ENCODE data around the gene P3H1.

The P3H1 gene

GRCh38 chr1:42747125-42747524 is 19.7 kb downstream of the P3H1 start:
- in situ Hi-C loops (cut with MboI; ENCODE audit: low sequenced_read_pairs) = loop anchor here (10.0 to 25.0 kb wide), 2 partner anchors 402 to 585 kb away; partner anchors contain the start of genes GUCA2A and GUCA2B

- in situ Hi-C loops (cut with MboI; ENCODE audit: low sequenced_read_pairs) = loop anchor here (10.0 to 25.0 kb wide), 2 partner anchors 402 to 584 kb away; partner anchors contain the start of genes GUCA2A and GUCA2B
Measured at GRCh38 chr1:42746436-42747105, 20.3 kb downstream of the P3H1 start.

GRCh38 chr1:42745851-42746250 is 21.0 kb downstream of the P3H1 start:
- in situ Hi-C loops (cut with MboI; ENCODE audit: low sequenced_read_pairs) = loop anchor here (10.0 to 25.0 kb wide), 2 partner anchors 401 to 584 kb away; partner anchors contain the start of genes GUCA2A and GUCA2B

GRCh38 chr1:42744148-42744413 is 22.7 kb downstream of the P3H1 start:
- in situ Hi-C loops (cut with MboI; ENCODE audit: low sequenced_read_pairs) = loop anchor here (10.0 to 25.0 kb wide), 2 partner anchors 399 to 582 kb away; partner anchors contain the start of genes GUCA2A and GUCA2B

GRCh38 chr1:42743317-42744147 is 23.3 kb downstream of the P3H1 start:
- in situ Hi-C loops (cut with MboI; ENCODE audit: low sequenced_read_pairs) = loop anchor here (10.0 to 25.0 kb wide), 2 partner anchors 399 to 581 kb away; partner anchors contain the start of genes GUCA2A and GUCA2B

GRCh38 chr1:42742617-42743316 is 24.1 kb downstream of the P3H1 start:
- in situ Hi-C loops (cut with MboI; ENCODE audit: low sequenced_read_pairs) = loop anchor here (10.0 to 25.0 kb wide), 2 partner anchors 398 to 580 kb away; partner anchors contain the start of genes GUCA2A and GUCA2B

GRCh38 chr1:42742141-42742540 is 24.7 kb downstream of the P3H1 start:
- in situ Hi-C loops (cut with MboI; ENCODE audit: low sequenced_read_pairs) = loop anchor here (10.0 to 25.0 kb wide), 2 partner anchors 397 to 580 kb away; partner anchors contain the start of genes GUCA2A and GUCA2B

GRCh38 chr1:42741706-42742105 is 25.1 kb downstream of the P3H1 start:
- in situ Hi-C loops (cut with MboI; ENCODE audit: low sequenced_read_pairs) = loop anchor here (10.0 to 25.0 kb wide), 2 partner anchors 397 to 579 kb away; partner anchors contain the start of genes GUCA2A and GUCA2B

GRCh38 chr1:42740851-42741580 is 25.8 kb downstream of the P3H1 start:
- in situ Hi-C loops (cut with MboI; ENCODE audit: low sequenced_read_pairs) = loop anchor here (10.0 to 25.0 kb wide), 2 partner anchors 396 to 579 kb away; partner anchors contain the start of genes GUCA2A and GUCA2B

- in situ Hi-C loops (cut with MboI; ENCODE audit: low sequenced_read_pairs) = loop anchor here (10.0 to 25.0 kb wide), 3 partner anchors 225 to 578 kb away; partner anchors contain the start of genes GUCA2A and GUCA2B
Measured at GRCh38 chr1:42739753-42740700, 26.8 kb downstream of the P3H1 start, which contains the start of gene CLDN19. TSS of gene CLDN19 (minus strand) at chr1:42740236. CDS start at chr1:42740063, 173 bp downstream.

GRCh38 chr1:42738678-42739226 is 28.1 kb downstream of the P3H1 start:
- in situ Hi-C loops (cut with MboI; ENCODE audit: low sequenced_read_pairs) = loop anchor here (10.0 to 25.0 kb wide), 2 partner anchors 224 to 576 kb away; partner anchors contain the start of genes GUCA2A and GUCA2B

GRCh38 chr1:42737986-42738677 is 28.7 kb downstream of the P3H1 start:
- in situ Hi-C loops (cut with MboI; ENCODE audit: low sequenced_read_pairs) = loop anchor here (10.0 to 25.0 kb wide), 2 partner anchors 223 to 576 kb away; partner anchors contain the start of genes GUCA2A and GUCA2B

GRCh38 chr1:42737257-42737656 is 29.6 kb downstream of the P3H1 start:
- in situ Hi-C loops (cut with MboI; ENCODE audit: low sequenced_read_pairs) = loop anchor here (10.0 to 25.0 kb wide), 2 partner anchors 222 to 575 kb away; partner anchors contain the start of genes GUCA2A and GUCA2B

GRCh38 chr1:42736571-42737200 is 30.1 kb downstream of the P3H1 start:
- in situ Hi-C loops (cut with MboI; ENCODE audit: low sequenced_read_pairs) = loop anchor here (10.0 to 25.0 kb wide), 2 partner anchors 222 to 574 kb away; partner anchors contain the start of genes GUCA2A and GUCA2B

- in situ Hi-C loops (cut with MboI; ENCODE audit: low sequenced_read_pairs) = loop anchor here (10.0 to 25.0 kb wide), 2 partner anchors 221 to 574 kb away; partner anchors contain the start of genes GUCA2A and GUCA2B
Measured at GRCh38 chr1:42736152-42736551, 30.7 kb downstream of the P3H1 start.

GRCh38 chr1:42735477-42736105 is 31.2 kb downstream of the P3H1 start:
- in situ Hi-C loops (cut with MboI; ENCODE audit: low sequenced_read_pairs) = loop anchor here (10.0 to 25.0 kb wide), 2 partner anchors 221 to 573 kb away; partner anchors contain the start of genes GUCA2A and GUCA2B
